HEK293 (cell line): ENCODE results near the gene PARK7.

Experiments used
- KLF8 ChIP-seq: fragments of 450-650 bp; formaldehyde crosslinking; IDR thresholded peaks from 2 replicates; pipeline ENCODE4 v1.5.1; 2016; ENCODE audit warnings: missing biosample characterization, missing genetic modification characterization
- OVOL3 ChIP-seq: fragments of 450-650 bp; formaldehyde crosslinking; IDR thresholded peaks from 2 replicates; pipeline ENCODE4 v1.5.1; 2016; ENCODE audit warnings: missing biosample characterization, missing genetic modification characterization
- ZFHX2 ChIP-seq: fragments of 450-650 bp; formaldehyde crosslinking; conservative IDR thresholded peaks from 2 replicates; pipeline ENCODE4 v1.5.1; 2016; ENCODE audit warnings: missing biosample characterization, missing genetic modification characterization
- ZFP37 ChIP-seq: fragments of 450-650 bp; formaldehyde crosslinking; IDR thresholded peaks from 2 replicates; pipeline ENCODE4 v1.5.1; 2016; ENCODE audit warnings: missing biosample characterization, missing genetic modification characterization
- ZNF10 ChIP-seq: fragments of 450-650 bp; formaldehyde crosslinking; IDR thresholded peaks from 2 replicates; pipeline ENCODE4 v1.5.1; 2017; ENCODE audit warnings: missing biosample characterization, missing genetic modification characterization
- ZNF16 ChIP-seq: fragments of 450-650 bp; formaldehyde crosslinking; IDR thresholded peaks from 2 replicates; pipeline ENCODE4 v1.5.1; 2016; ENCODE audit warnings: low read depth, missing biosample characterization, missing genetic modification characterization
- ZNF223 ChIP-seq: fragments of 450-650 bp; formaldehyde crosslinking; IDR thresholded peaks from 2 replicates; pipeline ENCODE4 v1.5.1; 2016; ENCODE audit warnings: missing biosample characterization, missing genetic modification characterization
- ZNF324 ChIP-seq: fragments of 450-650 bp; formaldehyde crosslinking; IDR thresholded peaks from 2 replicates; pipeline ENCODE4 v1.5.1; 2016; ENCODE audit warnings: missing biosample characterization, missing genetic modification characterization
- ZNF426 ChIP-seq: fragments of 450-650 bp; formaldehyde crosslinking; IDR thresholded peaks from 2 replicates; pipeline ENCODE4 v1.5.1; 2017; ENCODE audit warnings: missing biosample characterization, missing genetic modification characterization, mild to moderate bottlenecking, inconsistent platforms, moderate library complexity
- ZNF514 ChIP-seq: fragments of 450-650 bp; formaldehyde crosslinking; IDR thresholded peaks from 2 replicates; pipeline ENCODE4 v1.5.1; 2016; ENCODE audit warnings: missing biosample characterization, missing genetic modification characterization
- ZNF555 ChIP-seq: fragments of 450-650 bp; formaldehyde crosslinking; conservative IDR thresholded peaks from 2 replicates; pipeline ENCODE4 v1.5.1; 2017; ENCODE audit warnings: missing biosample characterization, mild to moderate bottlenecking, missing genetic modification characterization, inconsistent platforms
- ZNF560 ChIP-seq: fragments of 450-650 bp; formaldehyde crosslinking; IDR thresholded peaks from 2 replicates; pipeline ENCODE4 v1.5.1; 2017; ENCODE audit warnings: missing biosample characterization, missing genetic modification characterization, borderline replicate concordance
- ZNF571 ChIP-seq: fragments of 450-650 bp; formaldehyde crosslinking; IDR thresholded peaks from 2 replicates; pipeline ENCODE4 v1.5.0; 2017; ENCODE audit warnings: missing biosample characterization, missing genetic modification characterization
- ZNF600 ChIP-seq: fragments of 450-650 bp; formaldehyde crosslinking; IDR thresholded peaks from 2 replicates; pipeline ENCODE4 v1.5.1; 2016; ENCODE audit warnings: missing biosample characterization, missing genetic modification characterization
- ZNF623 ChIP-seq: fragments of 450-650 bp; formaldehyde crosslinking; IDR thresholded peaks from 2 replicates; pipeline ENCODE4 v1.5.1; 2016; ENCODE audit warnings: missing biosample characterization, missing genetic modification characterization
- ZNF626 ChIP-seq: fragments of 450-650 bp; sonication (Bioruptor Pico); formaldehyde crosslinking; IDR thresholded peaks from 2 replicates; pipeline ENCODE4 v1.5.1; 2018; ENCODE audit warnings: missing biosample characterization, missing genetic modification characterization, inconsistent platforms
- ZNF629 ChIP-seq: fragments of 450-650 bp; formaldehyde crosslinking; IDR thresholded peaks from 2 replicates; pipeline ENCODE4 v1.5.1; 2017; ENCODE audit warnings: missing biosample characterization, missing genetic modification characterization
- ZNF76 ChIP-seq: fragments of 450-650 bp; formaldehyde crosslinking; IDR thresholded peaks from 2 replicates; pipeline ENCODE4; 2016; ENCODE audit warnings: low read depth, missing biosample characterization, missing genetic modification characterization, borderline replicate concordance
- ZNF837 ChIP-seq: fragments of 450-650 bp; formaldehyde crosslinking; IDR thresholded peaks from 2 replicates; pipeline ENCODE4 v1.5.1; 2016; ENCODE audit warnings: missing biosample characterization, missing genetic modification characterization
- ZSCAN16 ChIP-seq: fragments of 450-650 bp; formaldehyde crosslinking; IDR thresholded peaks from 2 replicates; pipeline ENCODE4 v1.5.1; 2016; ENCODE audit warnings: missing biosample characterization, missing genetic modification characterization
- TF ChIP-seq, protein P1 (sequence below): fragments of 450-650 bp; formaldehyde crosslinking; IDR thresholded peaks from 2 replicates; pipeline ENCODE4 v1.5.1; 2016; ENCODE audit warnings: missing biosample characterization, missing genetic modification characterization, low read depth
- TF ChIP-seq, protein P2 (sequence below): fragments of 450-650 bp; formaldehyde crosslinking; IDR thresholded peaks from 2 replicates; pipeline ENCODE4 v1.5.1; 2016; ENCODE audit warnings: missing biosample characterization, missing genetic modification characterization, borderline replicate concordance
- TF ChIP-seq, protein P3 (sequence below): fragments of 450-650 bp; formaldehyde crosslinking; IDR thresholded peaks from 2 replicates; pipeline ENCODE4 v1.5.1; 2016; ENCODE audit warnings: missing biosample characterization, missing genetic modification characterization
- TF ChIP-seq, protein P4 (sequence below): fragments of 450-650 bp; formaldehyde crosslinking; IDR thresholded peaks from 2 replicates; pipeline ENCODE4 v1.5.1; 2016; ENCODE audit warnings: missing biosample characterization, missing genetic modification characterization
- TF ChIP-seq, protein P5 (sequence below): fragments of 450-650 bp; formaldehyde crosslinking; IDR thresholded peaks from 2 replicates; pipeline ENCODE4 v1.5.1; 2017; ENCODE audit warnings: missing biosample characterization, missing genetic modification characterization
- TF ChIP-seq, protein P6 (sequence below): fragments of 450-650 bp; formaldehyde crosslinking; conservative IDR thresholded peaks from 2 replicates; pipeline ENCODE4 v1.5.1; 2016; ENCODE audit warnings: low read depth, missing biosample characterization, missing genetic modification characterization

The PARK7 gene

DNA sequence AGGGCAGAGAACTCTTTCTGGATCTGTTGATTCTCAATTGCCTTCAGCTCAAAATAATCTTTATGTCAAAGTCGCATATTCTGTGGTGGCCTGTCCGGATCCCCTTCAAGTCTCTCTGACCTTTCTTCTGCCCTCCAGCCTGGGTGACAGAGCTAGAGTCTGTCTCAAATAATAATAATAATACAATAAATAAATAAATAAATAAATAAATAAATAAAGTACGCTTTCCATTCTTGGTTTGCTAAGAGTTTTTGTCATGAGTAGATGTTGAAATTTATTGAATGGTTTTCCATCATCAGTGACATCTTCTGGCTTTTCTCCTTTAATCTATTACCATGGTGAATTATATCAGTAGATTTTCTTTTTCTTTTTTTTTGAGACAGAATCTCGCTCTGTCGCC, 33.9 kb downstream of the PARK7 start (continued):
- TF ChIP-seq ZNF426 (tag by site-specific recombination) (peak; percentile 67), ZFP37 (no peak), ZNF555 (tag by site-specific recombination) (peak; percentile 67), ZNF16 (no peak), ZNF76 (tag by site-specific recombination) (no peak), ZSCAN16 (tag by site-specific recombination) (no peak), ZNF626 (no peak), ZNF223 (tag by site-specific recombination) (no peak), ZNF837 (tag by site-specific recombination) (no peak), ZNF10 (tag by site-specific recombination) (no peak), ZFHX2 (no peak), ZNF623 (tag by site-specific recombination) (peak; percentile 67), OVOL3 (no peak), ZNF600 (tag by site-specific recombination) (no peak), ZNF560 (tag by site-specific recombination) (0 out of 2 replicates have a peak, but pooled peaks have one; percentile 33), ZNF514 (tag by site-specific recombination) (no peak), ZNF324 (tag by site-specific recombination) (no peak), ZNF571 (tag by site-specific recombination) (no peak), KLF8 (tag by site-specific recombination) (no peak), ZNF629 (tag by site-specific recombination) (peak; percentile 27; the same call in 1 of the 2 replicates)
- TF ChIP-seq, protein P1, sequence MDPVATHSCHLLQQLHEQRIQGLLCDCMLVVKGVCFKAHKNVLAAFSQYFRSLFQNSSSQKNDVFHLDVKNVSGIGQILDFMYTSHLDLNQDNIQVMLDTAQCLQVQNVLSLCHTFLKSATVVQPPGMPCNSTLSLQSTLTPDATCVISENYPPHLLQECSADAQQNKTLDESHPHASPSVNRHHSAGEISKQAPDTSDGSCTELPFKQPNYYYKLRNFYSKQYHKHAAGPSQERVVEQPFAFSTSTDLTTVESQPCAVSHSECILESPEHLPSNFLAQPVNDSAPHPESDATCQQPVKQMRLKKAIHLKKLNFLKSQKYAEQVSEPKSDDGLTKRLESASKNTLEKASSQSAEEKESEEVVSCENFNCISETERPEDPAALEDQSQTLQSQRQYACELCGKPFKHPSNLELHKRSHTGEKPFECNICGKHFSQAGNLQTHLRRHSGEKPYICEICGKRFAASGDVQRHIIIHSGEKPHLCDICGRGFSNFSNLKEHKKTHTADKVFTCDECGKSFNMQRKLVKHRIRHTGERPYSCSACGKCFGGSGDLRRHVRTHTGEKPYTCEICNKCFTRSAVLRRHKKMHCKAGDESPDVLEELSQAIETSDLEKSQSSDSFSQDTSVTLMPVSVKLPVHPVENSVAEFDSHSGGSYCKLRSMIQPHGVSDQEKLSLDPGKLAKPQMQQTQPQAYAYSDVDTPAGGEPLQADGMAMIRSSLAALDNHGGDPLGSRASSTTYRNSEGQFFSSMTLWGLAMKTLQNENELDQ (tag by site-specific recombination) = no peak
- TF ChIP-seq, protein P2, sequence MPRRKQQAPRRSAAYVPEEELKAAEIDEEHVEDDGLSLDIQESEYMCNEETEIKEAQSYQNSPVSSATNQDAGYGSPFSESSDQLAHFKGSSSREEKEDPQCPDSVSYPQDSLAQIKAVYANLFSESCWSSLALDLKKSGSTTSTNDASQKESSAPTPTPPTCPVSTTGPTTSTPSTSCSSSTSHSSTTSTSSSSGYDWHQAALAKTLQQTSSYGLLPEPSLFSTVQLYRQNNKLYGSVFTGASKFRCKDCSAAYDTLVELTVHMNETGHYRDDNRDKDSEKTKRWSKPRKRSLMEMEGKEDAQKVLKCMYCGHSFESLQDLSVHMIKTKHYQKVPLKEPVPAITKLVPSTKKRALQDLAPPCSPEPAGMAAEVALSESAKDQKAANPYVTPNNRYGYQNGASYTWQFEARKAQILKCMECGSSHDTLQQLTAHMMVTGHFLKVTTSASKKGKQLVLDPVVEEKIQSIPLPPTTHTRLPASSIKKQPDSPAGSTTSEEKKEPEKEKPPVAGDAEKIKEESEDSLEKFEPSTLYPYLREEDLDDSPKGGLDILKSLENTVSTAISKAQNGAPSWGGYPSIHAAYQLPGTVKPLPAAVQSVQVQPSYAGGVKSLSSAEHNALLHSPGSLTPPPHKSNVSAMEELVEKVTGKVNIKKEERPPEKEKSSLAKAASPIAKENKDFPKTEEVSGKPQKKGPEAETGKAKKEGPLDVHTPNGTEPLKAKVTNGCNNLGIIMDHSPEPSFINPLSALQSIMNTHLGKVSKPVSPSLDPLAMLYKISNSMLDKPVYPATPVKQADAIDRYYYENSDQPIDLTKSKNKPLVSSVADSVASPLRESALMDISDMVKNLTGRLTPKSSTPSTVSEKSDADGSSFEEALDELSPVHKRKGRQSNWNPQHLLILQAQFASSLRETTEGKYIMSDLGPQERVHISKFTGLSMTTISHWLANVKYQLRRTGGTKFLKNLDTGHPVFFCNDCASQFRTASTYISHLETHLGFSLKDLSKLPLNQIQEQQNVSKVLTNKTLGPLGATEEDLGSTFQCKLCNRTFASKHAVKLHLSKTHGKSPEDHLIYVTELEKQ (tag by site-specific recombination) = no peak
- TF ChIP-seq, protein P3, sequence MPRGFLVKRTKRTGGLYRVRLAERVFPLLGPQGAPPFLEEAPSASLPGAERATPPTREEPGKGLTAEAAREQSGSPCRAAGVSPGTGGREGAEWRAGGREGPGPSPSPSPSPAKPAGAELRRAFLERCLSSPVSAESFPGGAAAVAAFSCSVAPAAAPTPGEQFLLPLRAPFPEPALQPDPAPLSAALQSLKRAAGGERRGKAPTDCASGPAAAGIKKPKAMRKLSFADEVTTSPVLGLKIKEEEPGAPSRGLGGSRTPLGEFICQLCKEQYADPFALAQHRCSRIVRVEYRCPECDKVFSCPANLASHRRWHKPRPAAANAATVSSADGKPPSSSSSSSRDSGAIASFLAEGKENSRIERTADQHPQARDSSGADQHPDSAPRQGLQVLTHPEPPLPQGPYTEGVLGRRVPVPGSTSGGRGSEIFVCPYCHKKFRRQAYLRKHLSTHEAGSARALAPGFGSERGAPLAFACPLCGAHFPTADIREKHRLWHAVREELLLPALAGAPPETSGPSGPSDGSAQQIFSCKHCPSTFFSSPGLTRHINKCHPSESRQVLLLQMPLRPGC (tag by site-specific recombination) = no peak
- TF ChIP-seq, protein P4, sequence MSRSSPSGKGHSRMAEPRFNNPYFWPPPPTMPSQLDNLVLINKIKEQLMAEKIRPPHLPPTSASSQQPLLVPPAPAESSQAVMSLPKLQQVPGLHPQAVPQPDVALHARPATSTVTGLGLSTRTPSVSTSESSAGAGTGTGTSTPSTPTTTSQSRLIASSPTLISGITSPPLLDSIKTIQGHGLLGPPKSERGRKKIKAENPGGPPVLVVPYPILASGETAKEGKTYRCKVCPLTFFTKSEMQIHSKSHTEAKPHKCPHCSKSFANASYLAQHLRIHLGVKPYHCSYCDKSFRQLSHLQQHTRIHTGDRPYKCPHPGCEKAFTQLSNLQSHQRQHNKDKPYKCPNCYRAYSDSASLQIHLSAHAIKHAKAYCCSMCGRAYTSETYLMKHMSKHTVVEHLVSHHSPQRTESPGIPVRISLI = no peak
- TF ChIP-seq, protein P5, sequence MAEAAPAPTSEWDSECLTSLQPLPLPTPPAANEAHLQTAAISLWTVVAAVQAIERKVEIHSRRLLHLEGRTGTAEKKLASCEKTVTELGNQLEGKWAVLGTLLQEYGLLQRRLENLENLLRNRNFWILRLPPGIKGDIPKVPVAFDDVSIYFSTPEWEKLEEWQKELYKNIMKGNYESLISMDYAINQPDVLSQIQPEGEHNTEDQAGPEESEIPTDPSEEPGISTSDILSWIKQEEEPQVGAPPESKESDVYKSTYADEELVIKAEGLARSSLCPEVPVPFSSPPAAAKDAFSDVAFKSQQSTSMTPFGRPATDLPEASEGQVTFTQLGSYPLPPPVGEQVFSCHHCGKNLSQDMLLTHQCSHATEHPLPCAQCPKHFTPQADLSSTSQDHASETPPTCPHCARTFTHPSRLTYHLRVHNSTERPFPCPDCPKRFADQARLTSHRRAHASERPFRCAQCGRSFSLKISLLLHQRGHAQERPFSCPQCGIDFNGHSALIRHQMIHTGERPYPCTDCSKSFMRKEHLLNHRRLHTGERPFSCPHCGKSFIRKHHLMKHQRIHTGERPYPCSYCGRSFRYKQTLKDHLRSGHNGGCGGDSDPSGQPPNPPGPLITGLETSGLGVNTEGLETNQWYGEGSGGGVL (tag by site-specific recombination) = no peak
- TF ChIP-seq, protein P6, sequence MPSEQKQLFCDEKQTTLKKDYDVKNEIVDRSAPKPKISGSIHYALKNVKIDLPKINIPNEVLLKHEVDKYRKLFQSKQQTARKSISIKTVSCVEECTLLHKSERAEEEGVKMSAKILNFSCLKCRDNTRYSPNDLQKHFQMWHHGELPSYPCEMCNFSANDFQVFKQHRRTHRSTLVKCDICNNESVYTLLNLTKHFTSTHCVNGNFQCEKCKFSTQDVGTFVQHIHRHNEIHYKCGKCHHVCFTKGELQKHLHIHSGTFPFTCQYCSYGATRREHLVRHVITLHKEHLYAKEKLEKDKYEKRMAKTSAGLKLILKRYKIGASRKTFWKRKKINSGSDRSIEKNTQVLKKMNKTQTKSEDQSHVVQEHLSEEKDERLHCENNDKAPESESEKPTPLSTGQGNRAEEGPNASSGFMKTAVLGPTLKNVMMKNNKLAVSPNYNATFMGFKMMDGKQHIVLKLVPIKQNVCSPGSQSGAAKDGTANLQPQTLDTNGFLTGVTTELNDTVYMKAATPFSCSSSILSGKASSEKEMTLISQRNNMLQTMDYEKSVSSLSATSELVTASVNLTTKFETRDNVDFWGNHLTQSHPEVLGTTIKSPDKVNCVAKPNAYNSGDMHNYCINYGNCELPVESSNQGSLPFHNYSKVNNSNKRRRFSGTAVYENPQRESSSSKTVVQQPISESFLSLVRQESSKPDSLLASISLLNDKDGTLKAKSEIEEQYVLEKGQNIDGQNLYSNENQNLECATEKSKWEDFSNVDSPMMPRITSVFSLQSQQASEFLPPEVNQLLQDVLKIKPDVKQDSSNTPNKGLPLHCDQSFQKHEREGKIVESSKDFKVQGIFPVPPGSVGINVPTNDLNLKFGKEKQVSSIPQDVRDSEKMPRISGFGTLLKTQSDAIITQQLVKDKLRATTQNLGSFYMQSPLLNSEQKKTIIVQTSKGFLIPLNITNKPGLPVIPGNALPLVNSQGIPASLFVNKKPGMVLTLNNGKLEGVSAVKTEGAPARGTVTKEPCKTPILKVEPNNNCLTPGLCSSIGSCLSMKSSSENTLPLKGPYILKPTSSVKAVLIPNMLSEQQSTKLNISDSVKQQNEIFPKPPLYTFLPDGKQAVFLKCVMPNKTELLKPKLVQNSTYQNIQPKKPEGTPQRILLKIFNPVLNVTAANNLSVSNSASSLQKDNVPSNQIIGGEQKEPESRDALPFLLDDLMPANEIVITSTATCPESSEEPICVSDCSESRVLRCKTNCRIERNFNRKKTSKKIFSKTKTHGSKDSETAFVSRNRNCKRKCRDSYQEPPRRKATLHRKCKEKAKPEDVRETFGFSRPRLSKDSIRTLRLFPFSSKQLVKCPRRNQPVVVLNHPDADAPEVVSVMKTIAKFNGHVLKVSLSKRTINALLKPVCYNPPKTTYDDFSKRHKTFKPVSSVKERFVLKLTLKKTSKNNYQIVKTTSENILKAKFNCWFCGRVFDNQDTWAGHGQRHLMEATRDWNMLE (tag by site-specific recombination) = peak; percentile 78
